ENCODE data around the gene FYCO1. TPM values are rescaled to one million over a fixed set of nuclear protein-coding genes. Genes with fewer than 3 reads are reported as not detected.

FYCO1 gene
- polyA plus RNA-seq, 4 donors: 17.5 to 22.0 (median 19.2) TPM

- no peak for DNase-seq (ENCODE audit: low read depth in 4 of 4, low spot score in 3 of 4)
Measured at GRCh38 chr3:45922950-45923590, 72.6 kb downstream of the FYCO1 start.

GRCh38 chr3:45922039-45922326 is 73.6 kb downstream of the FYCO1 start:
- DNase-seq (ENCODE audit: low read depth in 4 of 4, low spot score in 3 of 4): no peak

GRCh38 chr3:45921158-45922038 is 74.2 kb downstream of the FYCO1 start:
- DNase-seq (ENCODE audit: low read depth in 4 of 4, low spot score in 3 of 4): no peak

DNA sequence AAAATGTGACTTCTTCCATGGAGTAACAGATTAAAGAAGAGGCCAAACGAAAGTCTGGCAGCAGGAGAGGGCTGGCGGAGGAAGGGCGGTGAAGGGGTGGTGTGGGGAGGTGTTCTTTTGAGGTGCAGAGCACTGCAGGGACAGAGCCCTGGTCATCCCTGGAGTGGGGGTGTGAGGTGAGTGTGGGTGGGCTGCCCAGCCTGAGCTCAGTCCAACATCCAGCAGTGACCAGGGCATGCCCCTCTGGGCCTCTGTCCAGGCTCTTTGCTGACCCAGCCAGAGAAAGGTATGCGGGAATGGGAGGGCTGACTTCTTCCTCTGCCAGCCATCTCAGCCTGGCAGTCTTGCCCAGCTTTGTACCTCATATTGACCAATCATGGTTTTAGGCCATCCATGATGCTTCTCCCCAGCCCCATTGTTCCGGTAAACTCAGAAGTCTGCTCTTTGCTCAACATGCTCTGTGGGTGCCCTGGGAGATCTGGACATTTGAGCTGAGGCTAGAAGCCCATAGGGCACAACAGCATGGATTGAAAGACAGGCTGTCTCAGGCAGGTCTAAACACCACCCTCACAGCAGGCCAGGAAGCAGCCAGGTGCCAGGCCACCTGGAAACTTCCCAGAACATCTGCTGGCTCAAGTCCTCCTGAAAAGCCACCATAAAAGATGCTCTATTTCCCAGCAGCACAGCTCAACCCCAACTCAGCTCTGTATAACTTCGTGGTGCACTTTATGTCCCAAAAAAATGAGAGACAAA is 78.3 kb downstream of the FYCO1 start:
- DNase-seq (ENCODE audit: low read depth in 4 of 4, low spot score in 3 of 4): no peak

DNA sequence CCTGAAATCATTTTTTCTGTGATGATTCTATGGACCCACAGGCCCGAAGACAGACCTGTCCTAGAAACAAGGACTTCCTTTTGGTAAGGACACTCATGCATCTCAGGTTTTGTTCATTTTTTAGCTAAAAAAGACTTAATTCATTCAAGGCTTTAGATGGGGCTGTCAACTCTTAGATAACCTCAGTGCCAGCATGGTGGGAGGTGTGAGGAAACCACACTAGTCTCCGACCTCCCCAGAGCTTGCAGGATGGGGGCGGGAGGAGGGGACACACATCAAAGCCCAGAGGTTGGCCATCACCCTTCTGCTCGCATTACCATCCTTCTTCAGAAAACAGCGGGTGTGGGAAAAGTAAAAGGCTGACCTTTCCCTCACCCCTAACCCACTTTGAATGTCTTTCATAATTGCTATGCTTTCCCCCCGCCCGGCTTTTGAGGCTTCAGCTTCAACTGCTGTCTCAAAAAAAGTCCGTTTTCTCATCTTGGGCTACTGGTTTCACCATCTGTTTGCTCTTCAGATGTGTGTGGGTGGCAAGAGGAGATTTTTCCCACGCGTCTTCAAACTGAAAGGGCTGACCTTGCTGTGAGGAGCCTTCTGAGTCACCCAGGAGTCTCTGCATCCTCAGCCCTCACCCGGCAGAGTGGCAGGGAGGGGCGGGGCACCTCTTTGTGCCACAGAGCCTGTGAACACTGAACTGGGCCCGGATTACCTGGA is 79.9 kb downstream of the FYCO1 start:
- no peak for DNase-seq (ENCODE audit: low read depth in 4 of 4, low spot score in 3 of 4)

DNA sequence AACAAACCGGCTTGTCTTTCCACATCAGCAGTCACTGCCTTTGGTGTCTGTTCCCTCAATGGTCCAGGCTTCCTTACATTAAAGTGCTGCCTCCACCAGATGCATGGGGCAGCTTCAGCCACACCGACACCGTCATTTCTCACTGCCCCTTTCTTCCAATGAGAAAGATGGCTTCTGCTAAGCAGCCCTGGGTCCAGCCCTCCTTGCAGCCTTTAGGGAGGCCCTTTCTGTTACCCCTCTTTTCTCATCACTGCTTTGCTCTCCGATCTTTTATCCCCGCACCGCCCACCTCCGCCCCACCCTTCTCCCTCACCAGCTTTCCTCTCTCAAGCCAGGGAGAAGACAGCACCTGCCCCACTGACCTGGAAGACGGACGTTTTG is 80.6 kb downstream of the FYCO1 start:
- DNase-seq (ENCODE audit: low read depth in 4 of 4, low spot score in 3 of 4): no peak

GRCh38 chr3:45914362-45915058 is 81.1 kb downstream of the FYCO1 start:
- no peak for DNase-seq (ENCODE audit: low read depth in 4 of 4, low spot score in 3 of 4)

DNA sequence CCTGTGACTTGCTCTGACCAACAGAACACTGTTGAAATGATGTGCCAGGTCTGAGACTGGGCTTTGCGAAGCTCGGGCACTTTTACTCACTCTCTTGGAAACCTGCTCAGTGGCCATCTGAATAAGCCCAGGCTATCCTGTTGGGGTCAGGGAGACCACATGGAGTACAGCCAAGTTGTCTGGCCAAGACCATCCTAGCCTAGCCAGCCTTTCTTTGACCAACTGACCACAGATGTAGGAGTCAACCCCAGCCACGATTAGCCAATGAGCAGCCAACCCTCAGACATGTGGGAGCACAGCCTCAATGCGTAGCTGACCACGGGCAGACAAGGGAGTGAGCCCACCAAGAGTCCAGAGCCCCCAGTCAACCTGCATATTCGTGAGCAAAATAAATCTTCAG is 83.2 kb downstream of the FYCO1 start:
- DNase-seq (ENCODE audit: low read depth in 4 of 4, low spot score in 3 of 4): no peak

DNA sequence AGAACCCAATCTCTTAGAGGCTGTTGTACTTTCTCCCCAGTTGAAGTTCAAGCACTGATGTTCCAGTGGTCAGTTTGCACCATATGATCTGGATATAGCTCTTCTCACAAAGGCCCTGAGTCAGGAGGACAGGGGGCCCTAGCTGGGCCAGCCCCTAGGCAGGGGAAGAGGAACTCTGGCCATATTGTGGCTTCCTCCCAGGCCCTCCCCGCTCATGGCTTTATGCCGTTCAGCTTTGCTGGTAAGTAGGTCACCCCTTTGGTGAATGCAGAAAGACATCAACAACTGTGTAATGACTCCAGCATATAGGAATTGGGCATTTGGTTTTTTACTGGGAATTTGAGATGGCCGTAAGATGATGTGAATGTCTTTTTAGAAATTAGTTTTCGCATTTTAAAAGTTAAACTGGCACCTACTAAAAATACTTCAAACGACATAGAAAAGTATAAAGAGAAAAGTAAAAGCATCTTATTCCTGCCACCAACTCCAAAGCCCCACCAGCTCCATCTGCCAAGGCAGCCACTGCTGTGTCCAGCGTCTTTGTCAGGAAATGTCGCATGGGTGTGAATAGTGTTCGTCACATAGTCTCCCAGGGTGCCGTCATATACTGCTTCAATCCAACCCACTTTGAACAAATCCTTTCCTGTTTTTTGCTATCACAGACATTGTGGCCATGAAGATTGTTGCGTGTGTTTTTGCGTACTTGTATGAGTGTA is 84.0 kb downstream of the FYCO1 start:
- no peak for DNase-seq (ENCODE audit: low read depth in 4 of 4, low spot score in 3 of 4)

- DNase-seq (ENCODE audit: low read depth in 4 of 4, low spot score in 3 of 4): no peak
Measured at GRCh38 chr3:45910892-45911291, 84.7 kb downstream of the FYCO1 start.

DNA sequence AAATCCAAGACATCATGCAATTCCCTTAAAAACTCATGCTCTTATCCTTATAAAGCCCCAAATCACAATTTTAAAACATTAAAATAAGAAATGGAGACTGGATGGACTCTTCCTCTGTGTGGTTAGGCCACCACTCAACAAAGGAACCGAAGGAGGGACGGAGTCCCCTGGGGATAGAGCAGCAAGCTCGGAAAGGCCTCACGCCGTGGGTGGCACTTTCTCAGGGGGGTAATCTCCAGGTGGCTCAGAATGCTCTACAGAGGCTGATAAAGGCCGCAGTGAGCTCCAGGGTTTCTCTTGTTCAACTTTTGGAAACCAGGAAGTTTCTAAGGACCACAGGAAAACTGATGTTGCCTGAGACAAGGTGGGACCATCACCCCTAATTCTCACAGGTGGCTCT is 86.1 kb downstream of the FYCO1 start:
- DNase-seq (ENCODE audit: low read depth in 4 of 4, low spot score in 3 of 4): no peak

- no peak for DNase-seq (ENCODE audit: low read depth in 4 of 4, low spot score in 3 of 4)
Measured at GRCh38 chr3:45908761-45909160, 86.9 kb downstream of the FYCO1 start.

DNA sequence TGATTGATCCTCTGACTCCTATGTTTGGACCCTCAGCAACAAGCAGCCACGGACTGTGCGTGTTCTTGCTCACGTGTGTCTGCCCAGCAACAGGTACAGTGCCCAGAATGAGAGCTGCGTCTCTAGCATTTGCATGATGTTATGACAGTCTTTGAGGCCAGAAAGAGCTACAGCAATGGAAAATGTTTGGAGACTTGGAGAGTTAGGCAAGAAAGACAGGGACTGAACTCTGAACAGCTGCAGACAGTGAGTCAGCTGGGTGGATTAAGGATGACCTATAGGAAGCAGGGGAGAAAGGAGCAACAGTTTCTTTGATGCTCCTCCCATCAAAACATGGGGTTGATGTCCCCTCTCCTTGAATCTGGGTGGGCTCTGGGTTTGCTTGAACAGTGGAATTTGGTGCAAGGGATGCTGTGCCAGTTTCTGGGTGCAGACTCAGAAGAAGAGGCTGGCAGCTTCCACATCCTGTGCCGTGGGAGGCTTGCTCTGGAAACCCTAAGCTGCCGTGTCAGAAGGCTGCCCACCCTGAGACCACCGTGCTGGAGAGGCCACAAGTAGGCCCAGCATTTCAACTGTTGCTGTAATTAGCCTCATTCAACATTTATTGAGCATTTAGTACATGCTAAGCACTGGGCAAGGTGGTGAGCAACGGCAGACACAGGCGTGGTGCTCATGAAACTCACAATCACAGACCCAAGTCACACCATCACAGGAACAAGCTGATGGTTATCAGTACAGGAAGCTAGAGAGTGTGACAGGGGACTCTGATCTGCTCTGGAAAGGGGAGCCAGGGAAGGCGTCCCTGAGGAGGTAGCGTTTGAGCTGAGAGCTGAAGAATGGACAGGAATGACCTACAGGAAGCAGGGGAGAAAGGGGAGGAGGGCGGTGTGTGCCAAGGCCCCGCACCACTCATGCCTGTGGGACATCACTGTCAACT is 87.6 kb downstream of the FYCO1 start:
- no peak for DNase-seq (ENCODE audit: low read depth in 4 of 4, low spot score in 3 of 4)

DNA sequence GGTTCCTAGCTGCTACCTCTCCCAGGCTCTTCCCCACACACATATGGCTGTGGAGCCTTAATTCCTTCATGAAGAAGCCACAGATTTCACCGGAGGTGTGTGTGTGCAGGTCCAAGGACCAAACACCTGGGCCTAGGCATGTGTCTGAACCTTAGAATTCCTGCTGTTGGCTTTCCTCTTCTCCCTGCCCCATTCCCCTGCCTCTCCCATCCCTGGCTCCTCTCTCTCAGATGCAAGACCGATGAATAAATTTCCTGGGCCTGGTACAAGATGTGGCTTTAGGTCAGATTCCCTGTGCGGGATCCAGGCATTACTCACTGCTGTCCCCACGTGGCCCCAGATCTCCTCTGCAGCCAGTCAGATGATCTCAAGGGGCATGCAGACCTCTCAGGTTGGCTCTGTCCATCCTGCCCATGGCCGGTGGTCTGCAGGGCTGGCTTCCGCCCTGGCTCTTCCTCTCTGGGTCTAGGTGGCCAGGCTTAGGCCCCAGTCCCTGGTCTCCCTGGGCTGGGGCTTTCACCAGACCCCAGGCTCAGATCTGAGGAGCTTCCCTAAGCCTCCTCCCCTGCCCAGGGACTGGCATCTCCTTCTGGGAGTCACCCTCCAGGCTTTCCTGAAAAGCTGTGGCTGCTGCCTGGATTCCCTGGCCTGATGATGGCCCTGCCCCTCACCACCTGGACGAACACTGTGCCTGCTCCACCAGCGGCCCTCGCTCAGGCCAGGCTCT is 88.8 kb downstream of the FYCO1 start:
- no peak for DNase-seq (ENCODE audit: low read depth in 4 of 4, low spot score in 3 of 4)

DNA sequence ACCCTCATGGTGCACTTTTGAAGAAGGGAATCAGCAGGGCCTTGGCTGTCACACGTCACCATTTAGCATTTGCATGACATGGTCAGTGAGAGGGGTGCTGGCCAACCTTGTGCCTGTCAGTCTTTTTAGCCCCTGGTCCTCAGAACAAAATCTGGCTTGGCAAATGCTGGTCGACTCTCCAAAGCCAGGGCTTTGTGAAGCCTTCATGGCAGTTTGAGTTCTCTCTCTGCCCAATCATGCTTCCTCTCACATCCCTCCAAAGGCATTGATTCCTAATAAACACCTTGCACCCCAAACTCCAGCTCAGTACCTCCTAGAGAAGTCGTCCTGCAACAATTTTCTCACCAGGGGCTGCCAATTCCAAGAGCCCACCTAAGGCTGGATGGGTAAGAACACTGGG is 89.9 kb downstream of the FYCO1 start:
- DNase-seq (ENCODE audit: low read depth in 4 of 4, low spot score in 3 of 4): no peak

DNA sequence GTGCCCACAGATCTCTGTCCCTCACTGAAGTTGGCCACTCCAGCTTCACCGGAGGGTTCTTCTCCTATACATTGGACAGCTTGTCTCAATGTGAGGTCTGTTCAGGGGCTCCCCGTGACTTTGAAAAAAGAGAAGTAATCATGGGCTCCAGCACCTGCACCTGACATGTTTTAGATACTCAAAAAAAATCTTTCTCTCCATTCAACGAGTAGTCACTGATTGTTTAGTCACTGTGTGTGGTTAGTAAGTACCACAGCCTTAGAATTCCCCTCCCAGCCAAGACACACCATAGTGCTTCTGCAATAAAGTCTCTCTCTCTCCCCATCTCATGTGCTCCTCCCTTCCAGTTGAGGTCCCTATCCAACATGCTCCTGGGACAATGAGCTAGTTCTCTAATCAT is 90.7 kb downstream of the FYCO1 start:
- DNase-seq (ENCODE audit: low read depth in 4 of 4, low spot score in 3 of 4): no peak

- DNase-seq (ENCODE audit: low read depth in 4 of 4, low spot score in 3 of 4): no peak
Measured at GRCh38 chr3:45896956-45897355, 98.7 kb downstream of the FYCO1 start.
